Lung (tissue), 12 donors: ENCODE data around the gene CSRP2. TPM values are rescaled to one million over a fixed set of nuclear protein-coding genes. Genes with fewer than 3 reads are reported as not detected.

ENCODE experiments used
- ATAC-seq: fragments of 200-7000 bp; cut with Tn5 transposase; one replicate; pipeline ENCODE4 v1.9.1; 2020; ENCODE audit warnings: moderate number of reproducible peaks; ENCODE audit not compliant: insufficient read depth, low FRiP score
- DNase-seq, 3 donors: peaks; one replicate each; pipeline ENCODE4 v3.0.0-alpha.2; 2013 to 2017
- H3K27ac ChIP-seq, 2 donors: one replicate each; pipeline ENCODE4 v1.5.1; 2013; ENCODE audit warnings: mild to moderate bottlenecking in 2 of 2, moderate library complexity in 2 of 2, control low read depth in 1 of 2, inconsistent platforms in 1 of 2, low read depth in 1 of 2, low read length in 1 of 2
- H3K27me3 ChIP-seq, 3 donors: one replicate each; pipeline ENCODE4 v1.5.1; 2013; ENCODE audit warnings: low read length in 2 of 3; ENCODE audit not compliant: control insufficient read depth in 3 of 3, insufficient read depth in 3 of 3
- H3K36me3 ChIP-seq, 4 donors: one replicate each; pipeline ENCODE4 v1.5.1; 2013; ENCODE audit warnings: low read length in 4 of 4, mild to moderate bottlenecking in 1 of 4, moderate library complexity in 1 of 4; ENCODE audit not compliant: control insufficient read depth in 4 of 4, insufficient read depth in 4 of 4
- H3K4me1 ChIP-seq, 5 donors: one replicate each; pipeline ENCODE4 v1.5.1; 2013; ENCODE audit warnings: low read length in 5 of 5, mild to moderate bottlenecking in 2 of 5, moderate library complexity in 1 of 5; ENCODE audit not compliant: control insufficient read depth in 5 of 5, insufficient read depth in 5 of 5
- H3K4me3 ChIP-seq: one replicate; pipeline ENCODE4 v1.5.1; 2013; ENCODE audit warnings: mild to moderate bottlenecking, control low read depth, moderate library complexity
- H3K9ac ChIP-seq, 2 donors: one replicate each; pipeline ENCODE4 v1.5.1; 2013; ENCODE audit warnings: low read length in 2 of 2, control low read depth in 1 of 2; ENCODE audit not compliant: insufficient read depth in 1 of 2
- H3K9me3 ChIP-seq, 4 donors: one replicate each; pipeline ENCODE4 v1.5.1; 2013; ENCODE audit warnings: low read length in 3 of 4, mild to moderate bottlenecking in 1 of 4, moderate library complexity in 1 of 4; ENCODE audit not compliant: control insufficient read depth in 4 of 4, insufficient read depth in 3 of 4
- WGBS, 2 donors: extraction: QIAGEN DNeasy Blood & Tissue Kit; methylation state at CpG; one replicate each; pipeline ENCODE4 v1.1.7; 2013; 5-methylcytosine and 5-hydroxymethylcytosine counted together
- polyA plus RNA-seq, 2 donors: library from polyadenylated mRNA; stranded (reverse); fragments of 200-250 nt; gene quantifications; one replicate each; pipeline ENCODE4 v1.2.1, GENCODE V29; 2013
- total RNA-seq, 2 donors: library from RNA; depleted of rRNA in 1 of 2; stranded (reverse); fragments of >200 nt in 1 of 2; gene quantifications; one replicate each; pipeline ENCODE4 v1.2.1, GENCODE V29; 2014 to 2021
- TF ChIP-seq, protein P1 (sequence below): IDR thresholded peaks from 2 replicates; pipeline ENCODE4 v1.5.1; 2012; ENCODE audit warnings: mild to moderate bottlenecking; ENCODE audit errors: control extremely low read depth, extremely low read depth
- donor health status: control.
- donor health status: control.
- donor health status: Bipolar disorder and iron deficiency.
- donor health status: healthy.
- donor health status: DM: yes; HTN: yes; CAD: no.

The CSRP2 gene
- total and polyA plus RNA-seq, 4 donors, result 13.5 to 21.9 (median 15.8) TPM

DNA sequence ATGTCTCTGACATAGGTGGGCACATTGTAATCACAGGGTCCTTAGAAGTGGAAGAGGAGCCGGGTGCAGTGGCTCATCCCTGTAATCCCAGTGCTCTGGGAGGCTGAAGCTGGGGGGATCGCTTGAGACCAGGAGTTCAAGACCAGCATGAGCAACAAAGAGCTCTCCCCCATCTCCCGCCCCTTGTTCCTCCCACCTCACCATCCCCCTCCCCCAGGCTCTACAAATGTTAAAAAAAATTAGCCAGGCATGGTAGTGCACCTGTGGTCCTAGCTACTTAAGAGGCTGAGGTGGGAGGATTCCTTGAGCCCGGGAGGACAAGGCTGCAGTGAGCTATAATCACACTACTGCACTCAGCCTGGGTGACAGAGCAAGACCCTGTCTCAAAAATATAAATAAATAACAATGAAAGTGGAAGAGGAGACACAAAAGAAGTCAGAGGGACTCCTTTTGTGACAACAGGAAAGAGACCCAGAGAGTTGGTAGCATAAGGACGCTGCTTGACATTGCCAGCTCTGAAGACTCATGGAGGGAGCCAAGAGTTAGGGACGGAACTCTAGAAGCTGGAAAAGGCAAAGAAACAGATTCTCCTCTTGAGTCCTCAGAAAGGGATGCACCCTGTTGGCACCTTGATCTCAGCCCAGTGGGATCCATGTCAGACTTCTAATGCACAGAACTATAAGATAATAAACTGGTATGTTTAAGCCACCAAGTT, 29.6 kb upstream of the CSRP2 start:
- no peak for ATAC-seq
- TF ChIP-seq, protein P1, sequence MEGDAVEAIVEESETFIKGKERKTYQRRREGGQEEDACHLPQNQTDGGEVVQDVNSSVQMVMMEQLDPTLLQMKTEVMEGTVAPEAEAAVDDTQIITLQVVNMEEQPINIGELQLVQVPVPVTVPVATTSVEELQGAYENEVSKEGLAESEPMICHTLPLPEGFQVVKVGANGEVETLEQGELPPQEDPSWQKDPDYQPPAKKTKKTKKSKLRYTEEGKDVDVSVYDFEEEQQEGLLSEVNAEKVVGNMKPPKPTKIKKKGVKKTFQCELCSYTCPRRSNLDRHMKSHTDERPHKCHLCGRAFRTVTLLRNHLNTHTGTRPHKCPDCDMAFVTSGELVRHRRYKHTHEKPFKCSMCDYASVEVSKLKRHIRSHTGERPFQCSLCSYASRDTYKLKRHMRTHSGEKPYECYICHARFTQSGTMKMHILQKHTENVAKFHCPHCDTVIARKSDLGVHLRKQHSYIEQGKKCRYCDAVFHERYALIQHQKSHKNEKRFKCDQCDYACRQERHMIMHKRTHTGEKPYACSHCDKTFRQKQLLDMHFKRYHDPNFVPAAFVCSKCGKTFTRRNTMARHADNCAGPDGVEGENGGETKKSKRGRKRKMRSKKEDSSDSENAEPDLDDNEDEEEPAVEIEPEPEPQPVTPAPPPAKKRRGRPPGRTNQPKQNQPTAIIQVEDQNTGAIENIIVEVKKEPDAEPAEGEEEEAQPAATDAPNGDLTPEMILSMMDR, result no peak
- no peaks in the 10 kb centered on the region for H3K27me3 ChIP-seq
- peak in 1 of 3 donors; percentile 15 for DNase-seq
- H3K27ac ChIP-seq, result no peak overlapping the region
- peaks cover 0 to 22% (median 0%) of the 10 kb centered on the region in 5 donors for H3K4me1 ChIP-seq
- no peaks in the 10 kb centered on the region for H3K36me3 ChIP-seq
- 72 to 75% methylated on average over 6 of the region's 6 CpGs for WGBS, 2 donors
- H3K4me3 ChIP-seq, result no peak overlapping the region
- no peaks in the 10 kb centered on the region for H3K9me3 ChIP-seq
- no peak overlapping the region for H3K9ac ChIP-seq

DNA sequence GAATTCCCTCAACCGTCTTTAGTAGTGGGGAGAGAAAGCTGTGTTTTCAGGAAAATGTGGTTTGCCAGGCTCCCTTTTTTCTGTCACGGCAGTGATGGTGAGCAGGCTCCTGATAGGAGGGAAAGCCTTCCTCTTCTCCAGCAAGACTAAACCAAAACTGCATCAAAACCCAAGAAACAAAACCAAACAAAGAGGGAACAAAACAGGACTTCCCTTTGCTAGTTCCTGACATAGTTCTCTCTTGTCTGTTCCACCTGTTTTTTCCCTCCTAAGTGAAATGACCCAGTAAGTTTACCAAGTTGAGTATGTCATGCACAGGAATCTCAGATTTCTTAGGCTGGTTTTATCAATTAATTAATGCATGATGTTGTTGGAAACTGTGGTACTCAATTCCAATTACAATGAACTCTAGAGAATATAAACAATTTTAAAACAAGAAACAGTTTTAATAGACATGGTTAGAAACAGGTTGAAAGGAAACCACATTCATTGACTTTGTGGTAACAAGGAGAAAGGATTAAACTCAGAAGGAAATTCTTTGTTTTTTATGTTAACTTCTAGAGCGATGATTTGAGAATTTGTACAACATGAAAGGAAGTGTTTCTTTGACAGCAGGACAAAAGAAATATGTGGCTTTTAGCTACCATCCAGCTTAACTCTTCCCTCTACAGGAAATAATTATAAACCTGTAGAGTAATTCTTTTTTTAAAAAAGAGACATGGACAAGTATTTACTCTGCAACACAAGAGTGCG, 23.0 kb upstream of the CSRP2 start:
- H3K9ac ChIP-seq, result no peak overlapping the region
- 19 to 34% methylated on average over 4 of the region's 4 CpGs for WGBS, 2 donors
- no peak for ATAC-seq
- peaks cover 0 to 13% (median 0%) of the 10 kb centered on the region in 5 donors for H3K4me1 ChIP-seq
- H3K27me3 ChIP-seq, result no peaks in the 10 kb centered on the region
- H3K27ac ChIP-seq, result no peak overlapping the region
- no peak for DNase-seq
- no peak overlapping the region for H3K4me3 ChIP-seq
- TF ChIP-seq, protein P1, result no peak
- H3K36me3 ChIP-seq, result no peaks in the 10 kb centered on the region
- H3K9me3 ChIP-seq, result no peaks in the 10 kb centered on the region

DNA sequence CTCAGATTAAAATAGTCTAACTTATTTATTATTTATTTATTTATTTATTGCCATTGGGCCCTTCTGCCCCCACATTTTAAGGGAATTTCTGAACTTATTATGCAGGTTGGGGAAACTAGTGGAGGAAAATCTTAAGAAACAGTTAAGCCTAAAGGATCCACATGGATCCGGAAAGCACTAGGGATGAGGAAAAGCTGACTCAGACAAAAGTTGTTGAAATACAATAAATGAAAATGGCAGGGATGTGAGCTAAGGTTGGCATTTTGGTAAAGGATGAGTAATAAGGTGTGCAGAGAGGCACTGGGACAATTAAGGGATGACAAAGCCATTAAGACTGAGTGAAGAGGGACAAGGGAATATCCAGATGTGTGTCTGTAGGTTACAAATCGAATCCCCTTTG, 20.7 kb upstream of the CSRP2 start:
- whole genome bisulfite sequencing, 2 donors, result 93 to 95% methylated on average over 2 of the region's 2 CpGs
- Histone ChIP-seq H3K4me3 (no peak overlapping the region), H3K36me3 (no peaks in the 10 kb centered on the region), H3K9ac (no peak overlapping the region), H3K9me3 (peaks cover 0 to 4% (median under 1%) of the 10 kb centered on the region in 4 donors), H3K27me3 (no peaks in the 10 kb centered on the region), H3K4me1 (peaks cover 0 to 13% (median 0%) of the 10 kb centered on the region in 5 donors), H3K27ac (no peak overlapping the region)
- TF ChIP-seq, protein P1, result no peak
- ATAC-seq (no peak), DNase-seq (no peak)
